Neuronal stem cell (in vitro differentiated cells): ENCODE results near the gene JUND.

Experiments used
- DNase-seq: peaks from one replicate; pipeline ENCODE4 v3.0.0-alpha.2; 2013; ENCODE audit warnings: low spot score
- H2AFZ ChIP-seq: one replicate; pipeline ENCODE4 v1.6.1; 2013; ENCODE audit warnings: mild to moderate bottlenecking, low read length, inconsistent platforms
- H2AK5ac ChIP-seq: 2 replicates; pipeline ENCODE4 v1.6.1; 2013; ENCODE audit warnings: low read depth, mild to moderate bottlenecking, inconsistent platforms, low read length, moderate library complexity, mixed read lengths
- H2BK120ac ChIP-seq: 2 replicates; pipeline ENCODE4 v1.6.1; 2013; ENCODE audit warnings: low read depth, mild to moderate bottlenecking, inconsistent platforms, low read length, moderate library complexity, mixed read lengths
- H2BK12ac ChIP-seq: one replicate; pipeline ENCODE4 v1.6.1; 2013; ENCODE audit warnings: low read length, inconsistent platforms
- H2BK15ac ChIP-seq: 2 replicates; pipeline ENCODE4 v1.6.1; 2013; ENCODE audit warnings: mild to moderate bottlenecking, low read length, inconsistent platforms, mixed read lengths
- H2BK5ac ChIP-seq: one replicate; pipeline ENCODE4 v1.6.1; 2013; ENCODE audit warnings: inconsistent platforms, mild to moderate bottlenecking, low read length, moderate library complexity
- H3K14ac ChIP-seq: one replicate; pipeline ENCODE4 v1.6.1; 2013; ENCODE audit warnings: low read length, inconsistent platforms
- H3K18ac ChIP-seq: 2 replicates; pipeline ENCODE4 v1.6.1; 2013; ENCODE audit warnings: low read length, inconsistent platforms
- H3K23ac ChIP-seq: 2 replicates; pipeline ENCODE4 v1.6.1; 2013; ENCODE audit warnings: low read depth, mild to moderate bottlenecking, mixed read lengths, low read length, inconsistent platforms; ENCODE audit not compliant: poor library complexity
- H3K27ac ChIP-seq: replicated peaks from 3 replicates; pipeline ENCODE4 v1.5.1; 2013; ENCODE audit warnings: low read length, inconsistent platforms
- H3K27me3 ChIP-seq, 3 experiments: 2 replicates each; pipeline ENCODE4 v1.6.1; 2013; ENCODE audit warnings: low read length in 3 of 3, mild to moderate bottlenecking in 2 of 3, inconsistent platforms in 1 of 3, low read depth in 1 of 3, mixed read lengths in 1 of 3, moderate library complexity in 1 of 3; ENCODE audit not compliant: control insufficient read depth in 3 of 3, insufficient read depth in 3 of 3
- H3K36me3 ChIP-seq, 2 donors: replicated peaks in 1 of 2; 2 replicates each; pipeline ENCODE4 v1.6.1; 2013; ENCODE audit warnings: low read length in 2 of 2; ENCODE audit not compliant: control insufficient read depth in 2 of 2, insufficient read depth in 2 of 2
- H3K4ac ChIP-seq: 2 replicates; pipeline ENCODE4 v1.6.1; 2013; ENCODE audit warnings: inconsistent platforms, mild to moderate bottlenecking, low read length, moderate library complexity
- H3K4me1 ChIP-seq, 2 donors: 1 replicate in 1 of 2; 2 replicates in 1 of 2; pipeline ENCODE4 v1.6.1; 2013; ENCODE audit warnings: low read length in 2 of 2, low read depth in 1 of 2; ENCODE audit not compliant: control insufficient read depth in 2 of 2, insufficient read depth in 1 of 2
- H3K4me2 ChIP-seq: one replicate; pipeline ENCODE4 v1.6.1; 2013; ENCODE audit warnings: mild to moderate bottlenecking, low read length, inconsistent platforms; ENCODE audit not compliant: insufficient read depth, poor library complexity, severe bottlenecking
- H3K4me3 ChIP-seq, 2 donors: 2 replicates each; pipeline ENCODE4 v1.5.1; 2013; ENCODE audit warnings: low read length in 2 of 2, mild to moderate bottlenecking in 2 of 2, inconsistent platforms in 1 of 2, moderate library complexity in 1 of 2
- H3K79me1 ChIP-seq: one replicate; pipeline ENCODE4 v1.6.1; 2013; ENCODE audit warnings: low read depth, mild to moderate bottlenecking, inconsistent platforms, low read length, moderate library complexity
- H3K9ac ChIP-seq: one replicate; pipeline ENCODE4 v1.6.1; 2013; ENCODE audit warnings: mild to moderate bottlenecking, low read depth, low read length, inconsistent platforms; ENCODE audit not compliant: poor library complexity
- H3K9me3 ChIP-seq, 2 donors: replicated peaks in 1 of 2; 2 replicates each; pipeline versions ENCODE3 to v1.6.1; 2013; ENCODE audit warnings: low read length in 2 of 2, mild to moderate bottlenecking in 2 of 2, inconsistent platforms in 1 of 2, low read depth in 1 of 2, mixed read lengths in 1 of 2, moderate library complexity in 1 of 2; ENCODE audit not compliant: control insufficient read depth in 2 of 2, insufficient read depth in 1 of 2
- H4K8ac ChIP-seq: one replicate; pipeline ENCODE4 v1.6.1; 2013; ENCODE audit warnings: low read depth, mild to moderate bottlenecking, inconsistent platforms, low read length, moderate library complexity
- H4K91ac ChIP-seq: one replicate; pipeline ENCODE4 v1.6.1; 2013; ENCODE audit warnings: low read length, low read depth, mild to moderate bottlenecking, inconsistent platforms; ENCODE audit not compliant: poor library complexity
- WGBS, 2 donors: extraction: QIAGEN DNeasy Blood & Tissue Kit; methylation state at CpG; one replicate each; pipeline ENCODE4 v1.1.7; 2013; ENCODE audit warnings: missing lambda C conversion rate in 2 of 2, mixed read lengths in 1 of 2; ENCODE audit not compliant: insufficient read length in 2 of 2, insufficient replicate concordance in 1 of 2; ENCODE audit errors: extremely low coverage in 2 of 2; 5-methylcytosine and 5-hydroxymethylcytosine counted together

JUND gene

DNA sequence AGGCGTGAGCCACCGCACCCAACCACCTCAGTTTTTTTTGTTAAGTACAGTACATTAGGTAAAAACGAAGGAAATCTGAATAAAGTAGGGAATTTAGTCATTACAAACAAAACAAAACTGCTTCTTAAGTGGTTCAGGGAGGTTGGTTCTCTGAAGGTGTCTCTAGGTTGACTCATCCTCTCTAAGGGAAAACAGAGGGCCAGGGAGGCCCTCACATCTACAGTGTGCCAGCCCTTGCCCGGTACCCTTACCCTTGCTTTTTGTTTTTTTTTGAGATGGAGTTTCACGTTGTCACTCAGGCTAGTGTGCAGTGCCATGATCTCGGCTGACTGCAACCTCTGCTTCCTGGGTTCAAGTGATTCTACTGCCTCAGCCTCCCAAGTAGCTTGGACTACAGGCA, 17.2 kb upstream of the JUND start:
- no peak overlapping the region for H3K14ac ChIP-seq
- H3K4me2 ChIP-seq: no peak overlapping the region
- no peak overlapping the region for H2BK120ac ChIP-seq
- H3K9me3 ChIP-seq: no peaks in the 10 kb centered on the region
- H4K8ac ChIP-seq: no peak overlapping the region
- H3K4me1 ChIP-seq: peaks cover 13 to 14% of the 10 kb centered on the region in 2 donors
- no peak overlapping the region for H3K4ac ChIP-seq
- no peak overlapping the region for H3K23ac ChIP-seq
- no peak overlapping the region for H3K4me3 ChIP-seq
- no peak overlapping the region for H2AK5ac ChIP-seq
- no peak overlapping the region for H3K9ac ChIP-seq
- no peak overlapping the region for H2BK15ac ChIP-seq
- no peak overlapping the region for H2BK12ac ChIP-seq
- H2BK5ac ChIP-seq: no peak overlapping the region
- H3K36me3 ChIP-seq: no peaks in the 10 kb centered on the region
- no peak for DNase-seq
- H3K27ac ChIP-seq: no peak overlapping the region
- no peak overlapping the region for H2AFZ ChIP-seq
- no CpG with 5 or more reads among the region's 6 CpGs for WGBS, 2 donors
- peaks cover 0 to 2% (median 0%) of the 10 kb centered on the region in 3 experiments for H3K27me3 ChIP-seq
- no peak overlapping the region for H4K91ac ChIP-seq
- peaks cover 2% of the 10 kb centered on the region for H3K79me1 ChIP-seq
- no peak overlapping the region for H3K18ac ChIP-seq

- Histone ChIP-seq H3K79me1 (no peaks in the 10 kb centered on the region), H3K4me1 (peaks cover 18 to 22% of the 10 kb centered on the region in 2 donors), H2BK120ac (no peak overlapping the region), H3K4me3 (no peak overlapping the region), H3K9me3 (no peaks in the 10 kb centered on the region), H4K91ac (no peak overlapping the region), H2BK15ac (no peak overlapping the region), H2AFZ (no peak overlapping the region), H3K27me3 (peaks cover 0 to 2% (median 0%) of the 10 kb centered on the region in 3 experiments), H3K14ac (no peak overlapping the region), H3K9ac (no peak overlapping the region), H2AK5ac (peak overlapping the region; percentile 83), H3K23ac (no peak overlapping the region), H4K8ac (no peak overlapping the region), H3K27ac (no peak overlapping the region), H3K36me3 (no peaks in the 10 kb centered on the region), H3K18ac (peak overlapping the region; percentile 65), H3K4ac (no peak overlapping the region), H2BK5ac (no peak overlapping the region), H2BK12ac (no peak overlapping the region), H3K4me2 (no peak overlapping the region)
- WGBS, 2 donors: no CpG with 5 or more reads among the region's 4 CpGs
- DNase-seq: no peak
Measured at GRCh38 chr19:18297308-18297707, 15.9 kb upstream of the JUND start.

GRCh38 chr19:18295034-18295451, 13.6 kb upstream of the JUND start:
- no peak overlapping the region for H3K4ac ChIP-seq
- H2AFZ ChIP-seq: no peak overlapping the region
- H4K91ac ChIP-seq: no peak overlapping the region
- H3K9ac ChIP-seq: peak overlapping the region; percentile 30
- peak overlapping the region in 1 of 2 donors; percentile 16 for H3K4me3 ChIP-seq
- no peak overlapping the region for H3K27ac ChIP-seq
- no peak for DNase-seq
- no peaks in the 10 kb centered on the region for H3K36me3 ChIP-seq
- no peaks in the 10 kb centered on the region for H3K9me3 ChIP-seq
- H3K14ac ChIP-seq: no peak overlapping the region
- H3K79me1 ChIP-seq: no peaks in the 10 kb centered on the region
- no peak overlapping the region for H3K4me2 ChIP-seq
- H2BK5ac ChIP-seq: peak overlapping the region; percentile 71
- 100% methylated on average over 2 of the region's 4 CpGs; no CpG with 5 or more reads in 1 of the 2 donors for WGBS, 2 donors
- peak overlapping the region; percentile 29 for H4K8ac ChIP-seq
- H3K23ac ChIP-seq: peak overlapping the region; percentile 65
- H2BK120ac ChIP-seq: no peak overlapping the region
- H2AK5ac ChIP-seq: peak overlapping the region; percentile 97
- peak overlapping the region; percentile 95 for H3K18ac ChIP-seq
- peaks cover 0 to 2% (median 0%) of the 10 kb centered on the region in 3 experiments for H3K27me3 ChIP-seq
- H2BK15ac ChIP-seq: peak overlapping the region; percentile 99
- no peak overlapping the region for H2BK12ac ChIP-seq
- H3K4me1 ChIP-seq: peaks cover 22 to 25% of the 10 kb centered on the region in 2 donors

DNA sequence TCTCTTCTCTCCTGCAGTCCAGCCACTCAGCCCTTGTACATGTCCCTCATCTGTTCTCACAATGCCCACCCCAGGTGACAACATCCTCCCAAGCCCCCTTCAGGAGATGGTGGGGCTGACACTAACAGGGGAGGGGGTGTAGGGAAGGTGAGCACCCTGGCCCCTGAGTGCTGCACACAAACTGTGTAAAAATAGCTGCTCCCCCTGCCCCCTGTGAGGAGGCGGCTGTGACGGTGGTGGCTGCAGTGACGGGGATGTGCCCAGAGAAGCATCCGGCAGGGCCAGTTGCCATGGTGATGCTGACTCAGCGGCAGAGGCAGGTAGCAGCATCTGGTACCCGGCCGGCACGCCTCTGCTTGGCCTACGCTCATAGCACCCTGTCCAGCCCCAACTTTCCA, 13.0 kb upstream of the JUND start:
- H4K8ac ChIP-seq: no peak overlapping the region
- H2BK5ac ChIP-seq: peak overlapping the region; percentile 71
- no peak overlapping the region for H2BK120ac ChIP-seq
- H3K27me3 ChIP-seq: peaks cover 0 to 2% (median 0%) of the 10 kb centered on the region in 3 experiments
- peak overlapping the region; percentile 73 for H3K23ac ChIP-seq
- H3K27ac ChIP-seq: no peak overlapping the region
- H2AK5ac ChIP-seq: peak overlapping the region; percentile 99
- H3K4me1 ChIP-seq: peaks cover 22 to 25% of the 10 kb centered on the region in 2 donors
- H3K14ac ChIP-seq: peak overlapping the region; percentile 89
- H3K4ac ChIP-seq: no peak overlapping the region
- H3K79me1 ChIP-seq: no peaks in the 10 kb centered on the region
- WGBS, 2 donors: no CpG with 5 or more reads among the region's 9 CpGs
- no peak for DNase-seq
- H2BK15ac ChIP-seq: peak overlapping the region; percentile 99
- H3K9me3 ChIP-seq: no peaks in the 10 kb centered on the region
- H3K36me3 ChIP-seq: no peaks in the 10 kb centered on the region
- H3K9ac ChIP-seq: peak overlapping the region; percentile 44
- H3K4me2 ChIP-seq: no peak overlapping the region
- no peak overlapping the region for H2AFZ ChIP-seq
- peak overlapping the region; percentile 95 for H3K18ac ChIP-seq
- H4K91ac ChIP-seq: no peak overlapping the region
- peak overlapping the region; percentile 73 for H2BK12ac ChIP-seq
- H3K4me3 ChIP-seq: no peak overlapping the region
